HEK293 (cell line): Measurements from ENCODE around the gene PTGES.

Source experiments
- ZNF132 ChIP-seq: fragments of 450-650 bp; formaldehyde crosslinking; IDR thresholded peaks from 2 replicates; pipeline ENCODE4 v1.5.1; 2017; ENCODE audit warnings: missing biosample characterization, missing genetic modification characterization, borderline replicate concordance
- ZNF501 ChIP-seq: fragments of 450-650 bp; formaldehyde crosslinking; IDR thresholded peaks from 2 replicates; pipeline ENCODE4 v1.5.1; 2016; ENCODE audit warnings: missing biosample characterization, missing genetic modification characterization

- TF ChIP-seq ZNF132 (tag by site-specific recombination) = no peak
- TF ChIP-seq ZNF501 = no peak
Observed at GRCh38 chr9:129765764-129766317, 13.0 kb upstream of the PTGES start.
